ENCODE data around the gene NELL1.

NELL1 gene

DNA sequence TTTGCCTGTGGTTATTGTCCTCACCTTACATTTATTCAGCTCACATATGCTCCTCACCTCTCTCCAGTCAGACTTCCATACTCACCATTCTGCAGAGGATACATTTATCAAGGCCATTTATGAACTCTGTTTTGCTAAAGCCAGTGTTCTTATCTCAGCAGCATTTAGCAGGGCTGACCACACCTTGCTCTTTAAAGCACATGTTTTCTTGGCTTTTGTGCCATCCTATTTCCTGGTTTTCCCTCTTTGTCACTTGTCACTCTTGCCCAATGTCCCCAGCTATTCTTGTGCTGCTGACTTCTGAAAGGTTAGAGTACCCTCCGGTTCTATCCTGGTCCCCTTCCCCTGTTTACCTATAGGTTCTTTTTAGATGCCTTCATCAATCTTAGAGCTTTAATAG is 446.6 kb downstream of the NELL1 start:
- no peak overlapping the region for H3K4me2 ChIP-seq (ENCODE audit: low read depth, low read length, poor library complexity, severe bottlenecking)
- no peaks in the 10 kb centered on the region for H3K36me3 ChIP-seq (ENCODE audit: insufficient read depth, low read length)
- H3K27me3 ChIP-seq (ENCODE audit: insufficient read depth, low read length, poor library complexity, severe bottlenecking): no peaks in the 10 kb centered on the region
- H3K4me1 ChIP-seq (ENCODE audit: insufficient read depth, low read length, poor library complexity, severe bottlenecking): no peaks in the 10 kb centered on the region
- no peaks in the 10 kb centered on the region for H3K79me2 ChIP-seq (ENCODE audit: insufficient read depth, low read length)
- no peaks in the 10 kb centered on the region for H3K9me3 ChIP-seq (ENCODE audit: insufficient read depth, low read depth, low read length)
- TF ChIP-seq, protein P1, sequence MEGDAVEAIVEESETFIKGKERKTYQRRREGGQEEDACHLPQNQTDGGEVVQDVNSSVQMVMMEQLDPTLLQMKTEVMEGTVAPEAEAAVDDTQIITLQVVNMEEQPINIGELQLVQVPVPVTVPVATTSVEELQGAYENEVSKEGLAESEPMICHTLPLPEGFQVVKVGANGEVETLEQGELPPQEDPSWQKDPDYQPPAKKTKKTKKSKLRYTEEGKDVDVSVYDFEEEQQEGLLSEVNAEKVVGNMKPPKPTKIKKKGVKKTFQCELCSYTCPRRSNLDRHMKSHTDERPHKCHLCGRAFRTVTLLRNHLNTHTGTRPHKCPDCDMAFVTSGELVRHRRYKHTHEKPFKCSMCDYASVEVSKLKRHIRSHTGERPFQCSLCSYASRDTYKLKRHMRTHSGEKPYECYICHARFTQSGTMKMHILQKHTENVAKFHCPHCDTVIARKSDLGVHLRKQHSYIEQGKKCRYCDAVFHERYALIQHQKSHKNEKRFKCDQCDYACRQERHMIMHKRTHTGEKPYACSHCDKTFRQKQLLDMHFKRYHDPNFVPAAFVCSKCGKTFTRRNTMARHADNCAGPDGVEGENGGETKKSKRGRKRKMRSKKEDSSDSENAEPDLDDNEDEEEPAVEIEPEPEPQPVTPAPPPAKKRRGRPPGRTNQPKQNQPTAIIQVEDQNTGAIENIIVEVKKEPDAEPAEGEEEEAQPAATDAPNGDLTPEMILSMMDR (conservative IDR thresholded peaks at IDR 0.05; ENCODE audit: low read length): no peak
- no peak for TF ChIP-seq EZH2phosphoT487 (IDR thresholded peaks at IDR 0.05; ENCODE audit: borderline replicate concordance)
- no peaks in the 10 kb centered on the region for H3K9me2 ChIP-seq (replicated peaks; ENCODE audit: low read depth, low read length)
- H3K4me3 ChIP-seq (ENCODE audit: low read length, poor library complexity, severe bottlenecking): no peak overlapping the region
- no peaks in the 10 kb centered on the region for H3F3A ChIP-seq (ENCODE audit: low read depth)
- H4K20me1 ChIP-seq (ENCODE audit: insufficient read depth, low read length, poor library complexity, severe bottlenecking): no peaks in the 10 kb centered on the region
- no peak overlapping the region for H3K9ac ChIP-seq (ENCODE audit: low read depth, low read length, poor library complexity, severe bottlenecking)
- no peak overlapping the region for H2AFZ ChIP-seq (ENCODE audit: low read length)

DNA sequence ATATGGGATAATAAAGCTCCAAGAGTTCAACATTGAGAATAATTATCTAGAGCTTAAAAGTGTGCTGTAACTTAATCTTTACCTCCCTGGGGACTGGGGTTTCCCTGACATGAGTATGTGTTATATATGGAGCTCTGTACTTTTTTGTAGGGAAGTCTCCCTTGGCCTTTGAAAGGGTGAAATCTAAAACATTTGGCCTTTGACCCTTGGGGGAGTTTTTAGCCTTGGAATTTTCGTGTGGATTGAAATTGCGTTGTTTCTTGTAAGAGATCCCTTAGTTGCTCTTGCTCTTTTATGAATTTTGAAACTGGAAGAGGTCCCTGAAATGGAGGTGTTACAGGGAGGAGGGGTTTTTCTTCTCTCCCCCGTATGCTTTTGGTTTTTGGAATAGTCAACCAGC is 450.0 kb downstream of the NELL1 start:
- Histone ChIP-seq H3K9ac (ENCODE audit: low read depth, low read length, poor library complexity, severe bottlenecking) (no peak overlapping the region), H4K20me1 (ENCODE audit: insufficient read depth, low read length, poor library complexity, severe bottlenecking) (no peaks in the 10 kb centered on the region), H3K4me3 (ENCODE audit: low read length, poor library complexity, severe bottlenecking) (no peak overlapping the region), H3K4me1 (ENCODE audit: insufficient read depth, low read length, poor library complexity, severe bottlenecking) (no peaks in the 10 kb centered on the region), H3K9me3 (ENCODE audit: insufficient read depth, low read depth, low read length) (no peaks in the 10 kb centered on the region), H3K27me3 (ENCODE audit: insufficient read depth, low read length, poor library complexity, severe bottlenecking) (no peaks in the 10 kb centered on the region), H2AFZ (ENCODE audit: low read length) (no peak overlapping the region), H3K4me2 (ENCODE audit: low read depth, low read length, poor library complexity, severe bottlenecking) (no peak overlapping the region), H3K9me2 (replicated peaks; ENCODE audit: low read depth, low read length) (no peaks in the 10 kb centered on the region), H3F3A (ENCODE audit: low read depth) (no peaks in the 10 kb centered on the region), H3K36me3 (ENCODE audit: insufficient read depth, low read length) (no peaks in the 10 kb centered on the region), H3K79me2 (ENCODE audit: insufficient read depth, low read length) (no peaks in the 10 kb centered on the region)
- TF ChIP-seq, protein P1 (conservative IDR thresholded peaks at IDR 0.05; ENCODE audit: low read length): no peak
- no peak for TF ChIP-seq EZH2phosphoT487 (IDR thresholded peaks at IDR 0.05; ENCODE audit: borderline replicate concordance)

DNA sequence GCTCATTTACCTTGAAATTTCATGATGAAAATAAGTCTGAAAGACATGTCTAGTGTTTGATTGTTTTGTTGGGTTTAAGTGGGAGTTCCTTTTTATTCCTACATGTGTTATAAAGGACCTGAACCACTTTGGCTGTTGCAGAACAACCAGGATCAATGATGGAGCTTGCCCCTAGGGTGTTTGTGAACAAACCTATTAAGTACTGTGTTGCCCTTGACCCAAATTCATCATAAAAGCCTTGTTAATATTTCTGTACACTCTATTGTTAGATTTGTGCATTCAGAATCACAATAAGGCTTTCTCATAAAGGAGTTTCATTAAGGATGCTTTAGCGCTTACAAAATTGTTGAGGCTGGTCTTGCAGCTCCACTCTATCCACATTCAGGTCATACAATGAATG is 452.6 kb downstream of the NELL1 start:
- no peaks in the 10 kb centered on the region for H4K20me1 ChIP-seq (ENCODE audit: insufficient read depth, low read length, poor library complexity, severe bottlenecking)
- no peaks in the 10 kb centered on the region for H3K4me1 ChIP-seq (ENCODE audit: insufficient read depth, low read length, poor library complexity, severe bottlenecking)
- H3K4me3 ChIP-seq (ENCODE audit: low read length, poor library complexity, severe bottlenecking): no peak overlapping the region
- H3K79me2 ChIP-seq (ENCODE audit: insufficient read depth, low read length): no peaks in the 10 kb centered on the region
- H2AFZ ChIP-seq (ENCODE audit: low read length): no peak overlapping the region
- no peaks in the 10 kb centered on the region for H3K9me2 ChIP-seq (replicated peaks; ENCODE audit: low read depth, low read length)
- no peak overlapping the region for H3K4me2 ChIP-seq (ENCODE audit: low read depth, low read length, poor library complexity, severe bottlenecking)
- H3F3A ChIP-seq (ENCODE audit: low read depth): no peaks in the 10 kb centered on the region
- no peaks in the 10 kb centered on the region for H3K27me3 ChIP-seq (ENCODE audit: insufficient read depth, low read length, poor library complexity, severe bottlenecking)
- no peaks in the 10 kb centered on the region for H3K9me3 ChIP-seq (ENCODE audit: insufficient read depth, low read depth, low read length)
- no peaks in the 10 kb centered on the region for H3K36me3 ChIP-seq (ENCODE audit: insufficient read depth, low read length)
- TF ChIP-seq, protein P1 (conservative IDR thresholded peaks at IDR 0.05; ENCODE audit: low read length): no peak
- TF ChIP-seq EZH2phosphoT487 (IDR thresholded peaks at IDR 0.05; ENCODE audit: borderline replicate concordance): no peak
- H3K9ac ChIP-seq (ENCODE audit: low read depth, low read length, poor library complexity, severe bottlenecking): no peak overlapping the region
